A549 (cell line): ENCODE results near the gene SETD7.

Source experiments
- CTCF ChIP-seq: fragments of >200 bp; sonication (Bioruptor Twin); formaldehyde crosslinking; IDR thresholded peaks from 3 replicates; pipeline ENCODE4 v1.5.1; 2016
- ELK1 ChIP-seq: fragments of 150-350 bp; IDR thresholded peaks from 2 replicates; pipeline ENCODE4 v1.6.1; 2014; ENCODE audit warnings: low read depth, mild to moderate bottlenecking, low read length
- HEYL ChIP-seq: fragments of 250-450 bp; sonication (Bioruptor Pico); IDR thresholded peaks from 2 replicates; pipeline ENCODE4 v1.8.0; 2021; ENCODE audit warnings: mild to moderate bottlenecking, moderate library complexity
- MAX ChIP-seq: IDR thresholded peaks from 2 replicates; pipeline ENCODE4 v1.6.1; 2012
- MYC ChIP-seq: IDR thresholded peaks from 2 replicates; pipeline ENCODE4 v1.6.1; 2012; ENCODE audit warnings: mild to moderate bottlenecking, inconsistent platforms, low read length, improper control_type of control experiment, borderline replicate concordance
- POLR2A ChIP-seq: IDR thresholded peaks from 2 replicates; pipeline ENCODE4 v1.6.1; 2012; ENCODE audit warnings: mild to moderate bottlenecking, low read length
- RAD21 ChIP-seq, 2 experiments: fragments of >200 bp in 1 of 2; sonication (Bioruptor Twin) in 1 of 2; formaldehyde crosslinking in 1 of 2; IDR thresholded peaks in 1 of 2; conservative IDR thresholded peaks in 1 of 2; 2 replicates in 1 of 2; 3 replicates in 1 of 2; pipeline ENCODE4 v1.6.1; 2012 to 2018; ENCODE audit warnings: inconsistent platforms in 1 of 2
- RNF2 ChIP-seq: fragments of 200-600 bp; sonication (generic); IDR thresholded peaks from 2 replicates; pipeline ENCODE4 v1.6.1; 2016; ENCODE audit warnings: low read depth, mild to moderate bottlenecking, antibody characterized with exemption, moderate library complexity, borderline replicate concordance
- ZFP36 ChIP-seq: fragments of 450-650 bp; IDR thresholded peaks from 2 replicates; pipeline ENCODE4 v1.6.1; 2014; ENCODE audit warnings: borderline replicate concordance; ENCODE audit not compliant: partially characterized antibody

- TF ChIP-seq ZFP36, result no peak
- TF ChIP-seq POLR2A, result no peak
- no peak for TF ChIP-seq RAD21 (conservative IDR thresholded peaks at IDR 0.05 in 1 of 2, IDR thresholded peaks at IDR 0.05 in 1 of 2)
- TF ChIP-seq ELK1, result no peak
- TF ChIP-seq CTCF, result no peak
- no peak for TF ChIP-seq RNF2
- TF ChIP-seq MYC, result no peak
- no peak for TF ChIP-seq MAX
- TF ChIP-seq HEYL (CRISPR knock-in tag), result no peak
These were observed 3.1 kb upstream of the SETD7 start for GRCh38 chr4:139559089-139559479.
